Lower leg skin (tissue), 4 donors: ENCODE measurements around the gene RNF5. TPM values are rescaled to one million over a fixed set of nuclear protein-coding genes. Genes with fewer than 3 reads are reported as not detected.

Experiments
- DNase-seq, 2 donors: peaks; one replicate each; pipeline ENCODE4 v3.0.0-alpha.2; 2019; ENCODE audit warnings: low spot score in 2 of 2
- H3K4me3 ChIP-seq: fragments of 200-600 bp; sonication (generic); 2 replicates; pipeline ENCODE4 v1.5.1; 2017; ENCODE audit warnings: mild to moderate bottlenecking, low read depth; ENCODE audit not compliant: poor library complexity, severe bottlenecking
- POLR2A ChIP-seq, 2 donors: fragments of 450-650 bp; IDR thresholded peaks; one replicate each; pipeline ENCODE4 v1.6.1; 2016 to 2017; ENCODE audit warnings: antibody characterized with exemption in 2 of 2, mild to moderate bottlenecking in 1 of 2, moderate library complexity in 1 of 2
- WGBS, 2 donors: methylation state at CpG; one replicate each; pipeline ENCODE4 v1.1.5; 2018; 5-methylcytosine and 5-hydroxymethylcytosine counted together
- intact Hi-C: fragments of 100-400 bp; cut with DNase I; formaldehyde crosslinking; loops from one replicate; pipeline ENCODE4 v1.15.0; 2023; ENCODE audit warnings: low total_unique reads
- total RNA-seq, 4 donors: library from RNA; depleted of rRNA; stranded (reverse); fragments of >200 nt; gene quantifications; one replicate each; pipeline ENCODE4 v1.1.0, GENCODE V29; 2016
- TF ChIP-seq, protein P1 (sequence below), 3 donors: fragments of 450-650 bp; IDR thresholded peaks; one replicate each; pipeline ENCODE4 v1.5.1; 2016; ENCODE audit warnings: antibody characterized with exemption in 3 of 3, mild to moderate bottlenecking in 3 of 3, moderate library complexity in 2 of 3

The RNF5 gene
- total RNA-seq, 4 donors from 2014 or later, result 52.4 to 75.3 (median 56.8) TPM

DNA sequence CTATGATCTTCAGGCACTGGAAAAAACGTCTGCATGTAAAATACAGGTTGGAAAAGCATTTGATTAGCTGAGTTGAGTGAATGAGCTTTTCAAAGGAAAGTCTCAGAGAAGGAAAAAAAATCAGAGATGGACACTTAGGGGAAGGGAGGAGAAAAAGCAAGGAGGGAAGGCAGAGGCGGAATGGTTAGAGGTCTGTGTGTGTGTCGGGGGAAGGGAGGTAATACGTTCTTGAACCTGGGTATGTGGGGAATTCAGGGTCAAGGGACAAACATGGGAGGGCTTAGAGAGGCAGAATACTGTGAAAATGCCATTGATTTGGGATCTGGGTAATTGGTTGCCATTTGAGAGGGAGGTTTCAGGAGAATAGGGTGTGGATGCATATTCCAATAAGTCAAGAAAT, 31.5 kb upstream of the RNF5 start:
- H3K4me3 ChIP-seq, result no peak overlapping the region
- TF ChIP-seq, protein P1, sequence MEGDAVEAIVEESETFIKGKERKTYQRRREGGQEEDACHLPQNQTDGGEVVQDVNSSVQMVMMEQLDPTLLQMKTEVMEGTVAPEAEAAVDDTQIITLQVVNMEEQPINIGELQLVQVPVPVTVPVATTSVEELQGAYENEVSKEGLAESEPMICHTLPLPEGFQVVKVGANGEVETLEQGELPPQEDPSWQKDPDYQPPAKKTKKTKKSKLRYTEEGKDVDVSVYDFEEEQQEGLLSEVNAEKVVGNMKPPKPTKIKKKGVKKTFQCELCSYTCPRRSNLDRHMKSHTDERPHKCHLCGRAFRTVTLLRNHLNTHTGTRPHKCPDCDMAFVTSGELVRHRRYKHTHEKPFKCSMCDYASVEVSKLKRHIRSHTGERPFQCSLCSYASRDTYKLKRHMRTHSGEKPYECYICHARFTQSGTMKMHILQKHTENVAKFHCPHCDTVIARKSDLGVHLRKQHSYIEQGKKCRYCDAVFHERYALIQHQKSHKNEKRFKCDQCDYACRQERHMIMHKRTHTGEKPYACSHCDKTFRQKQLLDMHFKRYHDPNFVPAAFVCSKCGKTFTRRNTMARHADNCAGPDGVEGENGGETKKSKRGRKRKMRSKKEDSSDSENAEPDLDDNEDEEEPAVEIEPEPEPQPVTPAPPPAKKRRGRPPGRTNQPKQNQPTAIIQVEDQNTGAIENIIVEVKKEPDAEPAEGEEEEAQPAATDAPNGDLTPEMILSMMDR (IDR thresholded peaks at IDR 0.05), result no peak
- no peak for TF ChIP-seq POLR2A (IDR thresholded peaks at IDR 0.05)
- DNase-seq, result no peak
- intact Hi-C loops, result no loop called here
- WGBS, 2 donors, result 55 to 61% methylated on average over 4 of the region's 4 CpGs

GRCh38 chr6:32147401-32148132, 30.6 kb upstream of the RNF5 start:
- intact Hi-C loops, result no loop called here
- H3K4me3 ChIP-seq, result no peak overlapping the region
- WGBS, 2 donors, result 94 to 96% methylated on average over 4 of the region's 4 CpGs
- DNase-seq, result no peak
- TF ChIP-seq, protein P1 (IDR thresholded peaks at IDR 0.05), result no peak
- TF ChIP-seq POLR2A (IDR thresholded peaks at IDR 0.05), result no peak

DNA sequence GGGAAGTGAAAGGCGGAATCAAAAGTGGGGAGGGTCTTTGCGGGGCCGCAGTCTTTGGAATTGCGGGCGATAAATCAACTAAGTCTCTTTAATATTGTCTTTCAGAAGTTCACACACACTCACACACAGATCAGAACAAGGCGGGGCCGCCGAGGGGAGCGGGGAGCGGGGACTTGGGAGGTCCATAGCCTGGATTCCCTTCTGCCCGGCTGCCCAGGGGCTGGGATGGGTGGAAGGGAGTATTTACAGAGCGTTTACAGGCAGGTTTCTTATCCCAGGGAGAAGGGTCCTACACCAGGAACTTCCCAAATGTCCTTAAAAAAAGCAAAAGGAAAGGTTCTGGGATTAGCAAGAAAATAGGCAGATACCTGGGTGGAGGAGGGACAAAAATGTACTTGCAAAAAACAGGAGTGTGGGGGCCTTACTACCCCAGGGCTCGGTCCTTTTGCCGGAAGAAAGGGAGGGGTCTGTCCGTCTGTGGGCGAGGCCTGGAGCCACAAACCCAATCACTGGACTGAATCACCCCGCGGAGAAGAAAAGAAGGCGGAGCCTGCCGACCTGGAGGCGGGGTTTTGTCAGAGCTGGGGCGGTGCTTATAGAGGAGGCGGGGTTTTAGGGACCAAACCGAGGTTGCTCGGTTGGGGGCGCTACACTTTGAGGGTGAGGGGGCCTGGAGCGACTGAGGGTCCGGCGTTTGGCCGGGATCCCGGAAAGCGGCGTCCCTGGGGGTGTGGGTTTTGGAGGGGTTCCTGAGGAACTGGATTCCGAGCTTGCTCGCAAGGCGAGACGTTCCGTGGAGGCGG, 29.7 kb upstream of the RNF5 start:
- no peak overlapping the region for H3K4me3 ChIP-seq
- DNase-seq, result peak; percentile 79 to 94
- no peak for TF ChIP-seq POLR2A (IDR thresholded peaks at IDR 0.05)
- TF ChIP-seq, protein P1 (IDR thresholded peaks at IDR 0.05), result no peak
- intact Hi-C loops, result no loop called here
- WGBS, 2 donors, result 25 to 39% methylated on average over 39 of the region's 39 CpGs

- no peak overlapping the region for H3K4me3 ChIP-seq
- no peak for TF ChIP-seq POLR2A (IDR thresholded peaks at IDR 0.05)
- TF ChIP-seq, protein P1 (IDR thresholded peaks at IDR 0.05), result no peak
- intact Hi-C loops, result no loop called here
- WGBS, 2 donors, result 59 to 61% methylated on average over 35 to 47 of the region's 47 CpGs
- DNase-seq, result no peak
Observed at GRCh38 chr6:32149092-32149755, 29.0 kb upstream of the RNF5 start.

GRCh38 chr6:32149932-32150870, 28.0 kb upstream of the RNF5 start:
- TF ChIP-seq, protein P1 (IDR thresholded peaks at IDR 0.05), result no peak
- no peak for TF ChIP-seq POLR2A (IDR thresholded peaks at IDR 0.05)
- intact Hi-C loops, result no loop called here
- H3K4me3 ChIP-seq, result no peak overlapping the region
- WGBS, 2 donors, result 68 to 69% methylated on average over 42 to 52 of the region's 55 CpGs
- no peak for DNase-seq
